Measurements from ENCODE around the gene GGTLC2.
"Not testable (repeated sequence)": the region's sequence is repeated elsewhere in the genome, so short reads cannot be mapped to it uniquely, and the experiment has no call there.

GGTLC2 gene

GRCh38 chr22:22644314-22644713 is at the start of gene GGTLC2:
Gene GGTLC2 (plus strand): TSS chr22:22644614. CDS start chr22:22646346, 1,732 bp downstream.
- not testable (repeated sequence) for DNase-seq (ENCODE audit: low spot score)

DNA sequence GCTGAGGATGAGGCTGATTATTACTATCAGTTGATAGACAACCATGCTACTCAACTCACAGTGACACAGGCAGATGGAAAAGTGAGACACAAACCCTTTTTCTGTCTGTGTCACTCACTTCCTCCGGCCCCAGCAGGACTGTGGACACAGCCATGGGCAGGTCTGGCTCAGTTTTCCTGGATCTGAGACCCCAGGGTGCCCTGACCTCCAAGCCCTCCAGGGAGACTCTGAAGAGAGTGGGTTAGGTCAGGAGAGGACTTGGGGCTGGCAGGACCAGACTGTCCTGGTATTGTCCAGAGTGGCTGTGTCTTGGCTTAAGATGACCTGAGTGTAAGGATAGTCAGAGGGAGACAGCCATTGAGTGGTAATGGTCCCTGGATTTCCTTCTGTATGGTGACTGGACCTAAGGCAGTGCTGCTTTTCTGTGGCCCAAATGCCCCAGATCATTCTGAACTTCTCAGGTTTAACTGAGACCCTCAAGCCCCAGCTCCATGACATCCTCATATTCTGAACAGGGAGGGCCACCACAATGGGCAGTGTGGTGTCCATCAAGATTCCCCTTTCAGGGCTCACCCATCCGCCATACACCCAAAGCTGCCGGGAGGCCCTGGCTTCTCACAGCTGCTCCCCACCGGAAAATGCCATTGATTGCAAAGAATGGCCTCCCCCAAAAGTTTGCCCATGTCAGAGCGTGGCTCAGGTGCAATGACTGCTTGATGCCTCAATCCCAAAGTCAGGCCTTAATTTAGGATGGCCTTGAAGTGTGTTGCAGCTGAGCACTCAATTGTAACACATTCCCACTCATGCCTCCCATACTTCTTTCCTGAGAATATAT is 49.2 kb upstream of the GGTLC2 start:
- no peak for DNase-seq (ENCODE audit: low spot score)

- no peak for DNase-seq (ENCODE audit: low spot score)
Measured at GRCh38 chr22:22598144-22598543, 46.3 kb upstream of the GGTLC2 start.

- no peak for DNase-seq (ENCODE audit: low spot score)
Measured at GRCh38 chr22:22599248-22599647, 45.2 kb upstream of the GGTLC2 start.

DNA sequence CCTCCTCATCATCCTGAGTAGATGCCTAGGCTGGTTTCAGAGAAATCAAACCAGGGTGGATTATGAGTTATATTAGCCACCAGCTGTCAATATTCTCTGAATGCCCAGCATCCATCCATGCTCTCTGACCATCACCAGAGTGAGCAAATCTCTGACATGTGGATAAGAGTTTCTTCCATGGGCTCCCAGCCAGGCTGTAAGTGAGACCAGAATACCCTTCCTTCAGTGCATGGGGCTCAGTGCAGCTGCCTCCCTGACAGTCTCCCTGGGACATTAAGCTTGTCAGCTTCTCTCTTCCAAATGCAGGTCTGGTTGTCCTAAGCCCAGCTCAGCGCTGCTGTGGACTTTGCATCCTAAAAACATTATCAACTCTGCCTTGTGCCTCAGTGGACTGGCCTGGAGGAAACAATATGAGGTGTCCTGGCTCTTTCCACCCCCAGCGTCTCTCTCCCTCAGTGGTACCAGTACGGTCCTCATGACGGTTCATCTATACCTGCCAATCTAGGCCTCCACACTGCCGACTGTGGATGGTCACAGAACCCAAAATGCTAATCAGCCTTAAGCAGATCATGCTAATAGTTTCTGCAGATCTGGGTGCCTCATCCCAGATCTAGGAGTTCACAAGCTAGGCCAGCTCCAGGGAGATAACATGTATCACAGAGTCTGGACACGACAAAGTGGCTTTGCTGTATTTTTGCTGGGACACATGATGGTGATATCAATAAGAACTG is 43.7 kb upstream of the GGTLC2 start:
- no peak for DNase-seq (ENCODE audit: low spot score)

GRCh38 chr22:22603470-22603947 is 40.9 kb upstream of the GGTLC2 start:
- no peak for DNase-seq (ENCODE audit: low spot score)

- DNase-seq (ENCODE audit: low spot score), result no peak
Measured at GRCh38 chr22:22604326-22605073, 39.9 kb upstream of the GGTLC2 start.

GRCh38 chr22:22605074-22605404 is 39.4 kb upstream of the GGTLC2 start:
- DNase-seq (ENCODE audit: low spot score), result no peak

GRCh38 chr22:22608022-22608421 is 36.4 kb upstream of the GGTLC2 start:
- DNase-seq (ENCODE audit: low spot score), result not testable (repeated sequence)

- no peak for DNase-seq (ENCODE audit: low spot score)
Measured at GRCh38 chr22:22609291-22609690, 35.1 kb upstream of the GGTLC2 start.

DNA sequence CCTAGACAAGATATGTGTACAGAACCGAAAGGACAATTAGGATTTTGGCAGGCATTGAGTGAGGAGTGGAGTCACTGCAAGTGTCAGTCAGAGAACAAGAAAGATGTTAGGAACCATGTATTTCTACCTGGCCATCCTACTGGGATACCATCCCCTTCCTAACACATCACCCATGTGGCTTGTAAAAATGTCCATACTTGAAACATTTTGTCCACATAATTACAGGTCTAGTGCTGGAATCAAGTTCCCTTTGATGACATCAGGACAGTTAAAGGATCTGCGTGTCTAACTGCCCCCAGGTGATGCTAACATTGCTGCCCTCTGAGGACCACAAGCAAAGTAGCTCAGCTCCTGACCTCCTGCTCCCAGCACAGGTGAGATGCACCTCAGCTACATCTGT is 31.9 kb upstream of the GGTLC2 start:
- DNase-seq (ENCODE audit: low spot score), result no peak

GRCh38 chr22:22614065-22614464 is 30.3 kb upstream of the GGTLC2 start:
- no peak for DNase-seq (ENCODE audit: low spot score)

DNA sequence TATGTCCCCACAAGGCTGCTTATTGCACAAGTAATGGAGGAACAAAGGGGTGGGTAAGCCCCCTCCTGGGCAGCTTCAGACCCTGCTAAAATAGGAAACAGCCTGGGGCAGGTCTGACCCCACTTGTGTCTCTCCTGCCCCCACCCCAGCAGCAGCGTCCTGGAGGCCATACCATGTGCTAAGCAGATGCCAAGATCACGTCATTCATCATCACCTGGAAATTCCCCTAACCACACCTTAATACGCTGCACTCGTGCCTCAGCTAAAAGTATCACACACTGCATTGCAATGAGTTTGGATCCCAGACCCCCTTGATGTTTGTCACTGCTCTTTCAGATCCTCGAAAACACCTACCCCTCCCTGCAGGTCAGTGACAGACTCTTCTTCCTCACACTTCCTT is 27.8 kb upstream of the GGTLC2 start:
- no peak for DNase-seq (ENCODE audit: low spot score)

GRCh38 chr22:22618448-22618847 is 26.0 kb upstream of the GGTLC2 start:
- no peak for DNase-seq (ENCODE audit: low spot score)

DNA sequence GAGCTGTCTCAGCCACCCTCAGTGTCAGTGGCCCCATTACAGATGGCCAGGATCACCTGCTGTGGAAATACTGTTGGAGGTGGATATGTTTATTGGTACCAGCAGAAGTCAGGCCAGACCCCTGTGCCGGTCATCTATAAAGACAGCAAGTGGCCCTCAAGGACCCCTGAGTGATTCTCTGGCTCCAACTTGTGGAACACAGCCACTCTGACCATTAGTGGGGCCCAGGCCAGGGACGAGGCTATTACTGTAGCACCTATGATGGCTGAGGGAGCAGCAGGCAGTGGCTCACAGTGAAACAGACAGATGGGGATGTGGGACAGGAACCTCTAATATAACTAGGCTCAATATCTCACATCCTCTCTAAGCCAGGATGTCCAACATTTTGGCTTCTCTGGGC is 25.5 kb upstream of the GGTLC2 start:
- DNase-seq (ENCODE audit: low spot score), result no peak

GRCh38 chr22:22619765-22620414 is 24.5 kb upstream of the GGTLC2 start:
- DNase-seq (ENCODE audit: low spot score), result no peak

DNA sequence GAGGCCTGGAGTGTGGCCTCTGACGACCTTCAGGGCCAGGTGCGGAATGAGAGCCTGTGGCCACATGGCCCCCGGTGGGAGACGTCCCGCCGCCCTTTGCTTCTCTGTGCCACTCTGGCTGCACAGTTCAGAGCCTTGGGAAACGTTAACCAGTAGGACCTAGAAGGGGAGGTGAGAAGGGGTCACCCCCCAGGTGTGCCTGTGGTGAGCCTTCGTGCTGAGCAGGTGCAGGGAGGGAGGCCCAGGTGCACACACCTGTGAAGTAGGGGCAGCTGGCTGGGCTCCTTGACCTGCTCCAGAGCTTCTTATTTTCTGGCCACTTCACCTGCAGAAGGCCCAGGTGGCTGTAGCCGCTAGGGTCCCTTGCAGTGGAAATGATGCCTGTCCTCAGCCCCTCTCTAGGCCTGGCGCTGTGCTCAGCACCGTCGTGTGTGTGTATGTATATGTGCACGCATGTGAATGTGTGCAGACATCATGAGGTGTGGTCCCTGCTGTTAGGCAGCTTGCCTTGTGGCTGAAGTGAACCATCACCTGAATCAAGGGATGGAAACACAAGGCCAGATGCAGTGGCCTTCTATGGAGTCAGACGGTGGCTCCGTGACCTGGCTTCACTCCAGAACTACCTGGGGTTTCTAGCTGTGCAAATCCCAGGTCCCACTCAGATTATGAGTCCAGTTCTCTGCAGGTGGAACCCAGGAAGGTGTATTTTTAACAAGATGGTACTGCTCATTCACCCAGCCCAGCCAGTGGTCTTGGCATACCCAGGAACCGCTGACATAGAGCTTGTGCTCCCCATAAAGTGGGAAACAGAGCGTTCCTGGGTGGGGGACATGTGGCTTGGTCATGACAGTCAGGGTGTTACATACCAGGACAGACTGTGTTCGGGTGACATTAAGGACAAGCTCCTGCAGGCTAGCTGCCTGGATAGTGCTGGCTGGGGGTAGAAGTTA is 15.6 kb upstream of the GGTLC2 start:
- not testable (repeated sequence) for DNase-seq (ENCODE audit: low spot score)

DNA sequence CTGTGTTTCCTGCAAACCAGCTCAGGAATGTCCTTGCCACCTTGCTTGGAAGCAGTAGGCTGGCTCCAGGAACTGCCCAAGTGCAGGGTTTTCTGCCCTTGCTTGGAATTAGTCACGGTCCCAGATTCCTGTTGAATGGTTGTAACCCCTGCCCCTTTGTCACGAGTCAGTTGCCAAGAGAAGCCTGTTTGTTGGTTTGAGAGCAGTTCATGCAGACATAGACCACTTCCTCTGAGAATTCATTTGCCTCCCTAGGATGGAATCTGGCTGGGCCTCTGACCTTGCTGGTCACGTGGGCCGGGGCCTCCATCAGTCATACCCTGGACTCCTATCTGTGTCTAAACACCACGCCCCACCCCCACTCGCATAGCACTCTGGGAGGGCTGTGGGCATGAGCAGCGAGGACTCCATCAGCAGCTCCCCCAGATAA is 13.2 kb upstream of the GGTLC2 start:
- not testable (repeated sequence) for DNase-seq (ENCODE audit: low spot score)

- not testable (repeated sequence) for DNase-seq (ENCODE audit: low spot score)
Measured at GRCh38 chr22:22632226-22632625, 12.2 kb upstream of the GGTLC2 start.

DNA sequence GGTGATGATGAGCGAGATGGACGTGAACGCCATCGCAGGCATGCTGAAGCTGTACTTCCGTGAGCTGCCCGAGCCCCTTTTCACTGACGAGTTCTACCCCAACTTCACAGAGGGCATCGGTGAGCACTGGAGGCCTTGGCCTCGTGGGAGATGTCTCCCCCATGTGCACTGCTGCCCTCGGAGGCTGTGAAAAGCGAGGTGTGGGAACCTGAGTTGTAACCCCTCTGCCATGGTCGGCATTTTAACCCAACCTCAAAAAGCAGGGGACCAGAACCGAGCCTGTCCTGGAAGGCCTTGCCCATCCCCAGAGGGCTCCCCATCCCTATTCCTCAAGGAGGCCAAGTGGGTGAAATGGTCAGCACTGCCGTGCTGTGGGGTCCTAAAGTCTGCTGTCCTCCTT is 10.9 kb upstream of the GGTLC2 start:
- not testable (repeated sequence) for DNase-seq (ENCODE audit: low spot score)

GRCh38 chr22:22636260-22636659 is 8.2 kb upstream of the GGTLC2 start:
- DNase-seq (ENCODE audit: low spot score), result not testable (repeated sequence)

Data from COLO829 (cell line).